CD8-positive, alpha-beta memory T cell (primary cell): Measurements from ENCODE around the gene LIMK2. TPM values are rescaled to one million over a fixed set of nuclear protein-coding genes. Genes with fewer than 3 reads are reported as not detected.
A peak's percentile ranks its signal among the peaks of the same experiment; 100 is the strongest.
"Not testable (repeated sequence)": the region's sequence is repeated elsewhere in the genome, so short reads cannot be mapped to it uniquely, and the experiment has no call there.

Source experiments
- CTCF ChIA-PET: fragments of 350-600 bp; sonication (Branson Sonifier 250); formaldehyde crosslinking; loops from one replicate; lab custom pipeline; 2021; ENCODE audit warnings: antibody characterized with exemption; lab: Charles Lee
- POLR2A ChIA-PET: fragments of 350-600 bp; sonication (Branson Sonifier 250); formaldehyde crosslinking; loops from one replicate; lab custom pipeline; 2021; ENCODE audit warnings: antibody characterized with exemption; lab: Charles Lee
- DNase-seq, 5 donors: peaks; one replicate each; pipeline versions ENCODE4 v3.0.0 to v3.0.0-alpha.2; 2020 to 2022; ENCODE audit warnings: mixed read lengths in 1 of 5
- H3K27ac ChIP-seq: one replicate; pipeline ENCODE4 v1.7.0; 2013; ENCODE audit warnings: low read depth, mild to moderate bottlenecking, low read length, moderate library complexity
- H3K27me3 ChIP-seq: 2 replicates; pipeline ENCODE4 v1.7.0; 2013; ENCODE audit warnings: low read length, mild to moderate bottlenecking; ENCODE audit not compliant: insufficient read depth, poor library complexity, severe bottlenecking
- H3K36me3 ChIP-seq: 2 replicates; pipeline ENCODE4 v1.7.0; 2013; ENCODE audit warnings: mild to moderate bottlenecking, low read length, moderate library complexity; ENCODE audit not compliant: insufficient read depth
- H3K4me1 ChIP-seq: 2 replicates; pipeline ENCODE4 v1.7.0; 2013; ENCODE audit warnings: mild to moderate bottlenecking, low read length, moderate library complexity; ENCODE audit not compliant: insufficient read depth
- H3K4me3 ChIP-seq: 2 replicates; pipeline ENCODE4 v1.7.0; 2013; ENCODE audit warnings: mild to moderate bottlenecking, low read length
- H3K9me3 ChIP-seq: 2 replicates; pipeline ENCODE4 v1.7.0; 2013; ENCODE audit warnings: mild to moderate bottlenecking, low read length
- H3K27ac Mint-ChIP-seq, 8 donors: one replicate each; pipeline ENCODE4 v1.8.0; 2020 to 2021; ENCODE audit warnings: mixed read lengths in 8 of 8, mild to moderate bottlenecking in 6 of 8, inconsistent platforms in 3 of 8, moderate library complexity in 3 of 8
- H3K27me3 Mint-ChIP-seq, 2 donors: one replicate each; pipeline ENCODE4 v1.8.0; 2020 to 2021; ENCODE audit warnings: mixed read lengths in 2 of 2, mild to moderate bottlenecking in 1 of 2, moderate library complexity in 1 of 2
- H3K36me3 Mint-ChIP-seq, 3 donors: one replicate each; pipeline ENCODE4 v1.8.0; 2020 to 2021; ENCODE audit warnings: mixed read lengths in 3 of 3, inconsistent platforms in 1 of 3, mild to moderate bottlenecking in 1 of 3
- H3K4me1 Mint-ChIP-seq, 3 donors: one replicate each; pipeline ENCODE4 v1.8.0; 2020 to 2021; ENCODE audit warnings: mixed read lengths in 3 of 3, inconsistent platforms in 1 of 3, mild to moderate bottlenecking in 1 of 3
- H3K4me3 Mint-ChIP-seq, 7 donors: one replicate each; pipeline ENCODE4 v1.8.0; 2020 to 2021; ENCODE audit warnings: mixed read lengths in 7 of 7, mild to moderate bottlenecking in 6 of 7, moderate library complexity in 4 of 7, inconsistent platforms in 2 of 7
- H3K9me3 Mint-ChIP-seq, 5 donors: one replicate each; pipeline ENCODE4 v1.8.0; 2020 to 2022; ENCODE audit warnings: mixed read lengths in 5 of 5, mild to moderate bottlenecking in 3 of 5, moderate library complexity in 2 of 5, inconsistent platforms in 1 of 5
- polyA plus RNA-seq: library from polyadenylated mRNA; unstranded; fragments of 300-500 nt; fragmentation: Illumina TruSeq; gene quantifications from one replicate; pipeline ENCODE4 v1.2.3, GENCODE V29; 2021
- total RNA-seq, 2 experiments: library from RNA; stranded (reverse); gene quantifications; one replicate each; pipeline ENCODE4 v1.2.3, GENCODE V29; 2021

Gene LIMK2
- total and polyA plus RNA-seq, 3 experiments from 2014 or later: 19.0 to 27.7 (median 25.1) TPM

DNA sequence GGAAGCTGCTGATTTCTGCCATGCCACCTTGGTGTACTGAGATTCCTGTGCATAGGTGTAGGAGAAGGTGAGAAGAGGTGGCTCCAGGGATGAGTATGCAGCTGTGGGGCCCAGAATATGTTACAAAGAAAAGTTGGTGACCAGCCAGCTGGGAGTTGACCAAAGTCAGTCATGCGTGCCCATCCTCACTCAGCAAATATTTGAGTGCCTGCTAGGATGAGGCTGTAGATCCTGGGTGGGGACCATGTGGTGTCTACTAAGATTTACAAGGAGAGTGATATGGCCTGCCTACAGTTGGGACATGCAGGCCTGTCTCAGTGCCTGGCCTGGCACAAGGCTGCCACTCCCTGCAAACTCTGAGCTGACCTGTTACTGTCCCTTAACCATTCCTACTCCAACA is 32.8 kb upstream of the LIMK2 start:
- Histone ChIP-seq H3K9me3 (no peaks in the 10 kb centered on the region), H3K27ac (no peak overlapping the region), H3K27me3 (no peaks in the 10 kb centered on the region), H3K36me3 (no peaks in the 10 kb centered on the region), H3K4me3 (no peak overlapping the region), H3K4me1 (no peaks in the 10 kb centered on the region)
- Mint-ChIP-seq H3K27me3 (no peaks in the 10 kb centered on the region), H3K9me3 (no peaks in the 10 kb centered on the region), H3K27ac (peak overlapping the region in 1 of 8 donors; percentile 36), H3K36me3 (peaks cover 5 to 52% (median 9%) of the 10 kb centered on the region in 3 donors), H3K4me1 (peaks cover 9 to 37% (median 37%) of the 10 kb centered on the region in 3 donors), H3K4me3 (no peak overlapping the region)
- ChIA-PET CTCF (no interaction called here), POLR2A (no interaction called here)
- no peak for DNase-seq

DNA sequence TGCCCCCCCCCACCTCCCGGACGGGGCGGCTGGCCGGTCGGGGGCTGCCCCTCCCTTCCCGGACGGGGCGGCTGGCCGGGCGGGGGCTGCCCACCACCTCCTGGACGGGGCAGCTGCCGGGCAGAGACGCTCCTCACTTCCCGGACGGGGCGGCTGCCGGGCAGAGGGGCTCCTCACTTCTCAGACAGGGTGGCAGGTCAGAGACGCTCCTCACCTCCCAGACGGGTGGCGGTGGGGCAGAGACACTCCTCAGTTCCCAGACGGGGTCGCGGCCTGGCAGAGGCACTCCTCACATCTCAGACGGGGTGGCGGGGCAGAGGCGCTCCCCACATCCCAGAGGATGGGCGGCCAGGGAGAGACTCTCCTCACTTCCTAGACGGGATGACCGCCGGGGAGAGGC is 28.1 kb upstream of the LIMK2 start:
- Mint-ChIP-seq H3K36me3 (peaks cover 9 to 49% (median 14%) of the 10 kb centered on the region in 3 donors), H3K27ac (no peak overlapping the region), H3K4me3 (no peak overlapping the region), H3K9me3 (no peaks in the 10 kb centered on the region), H3K4me1 (peaks cover 8 to 13% (median 11%) of the 10 kb centered on the region in 3 donors), H3K27me3 (peaks cover 0 to 2% of the 10 kb centered on the region in 2 donors)
- Histone ChIP-seq H3K27me3 (no peaks in the 10 kb centered on the region), H3K36me3 (peaks cover 7% of the 10 kb centered on the region), H3K4me3 (no peak overlapping the region), H3K27ac (no peak overlapping the region), H3K4me1 (no peaks in the 10 kb centered on the region), H3K9me3 (no peaks in the 10 kb centered on the region)
- DNase-seq: no peak
- ChIA-PET POLR2A (no interaction called here), CTCF (no interaction called here)

DNA sequence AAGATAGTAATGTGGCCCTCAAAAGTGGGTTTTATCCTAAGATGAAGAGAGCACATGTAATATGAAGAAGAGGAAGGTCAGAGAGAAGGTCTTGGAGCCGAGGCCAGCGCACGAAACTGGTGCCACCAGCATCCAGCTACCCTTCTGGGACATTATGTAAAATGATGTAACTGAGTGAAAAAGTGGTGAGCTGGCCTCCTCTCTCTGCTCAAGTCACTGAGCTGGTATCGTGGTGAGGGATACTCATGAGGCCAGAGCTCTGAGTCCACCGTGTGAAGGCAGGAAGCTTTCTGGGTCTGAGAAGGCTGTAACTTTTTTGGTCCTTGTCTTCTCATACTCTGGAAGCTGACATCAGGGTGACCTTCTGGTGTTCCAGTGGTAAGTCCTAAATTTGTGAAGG is 27.0 kb upstream of the LIMK2 start:
- H3K27me3 ChIP-seq: no peaks in the 10 kb centered on the region
- peaks cover 7% of the 10 kb centered on the region for H3K36me3 ChIP-seq
- peaks cover 0 to 6% (median 5%) of the 10 kb centered on the region in 3 donors for H3K4me1 Mint-ChIP-seq
- H3K4me3 Mint-ChIP-seq: no peak overlapping the region
- no peak overlapping the region for H3K27ac ChIP-seq
- H3K27ac Mint-ChIP-seq: peak overlapping the region in 1 of 8 donors; percentile 83
- peaks cover 9 to 46% (median 14%) of the 10 kb centered on the region in 3 donors for H3K36me3 Mint-ChIP-seq
- CTCF ChIA-PET: interaction anchor here (0.8 kb wide), 1 partner anchor 28 kb away, joined by 3 read pairs; no protein-coding TSS in a partner anchor
- H3K4me1 ChIP-seq: no peaks in the 10 kb centered on the region
- no peak overlapping the region for H3K4me3 ChIP-seq
- H3K9me3 ChIP-seq: no peaks in the 10 kb centered on the region
- peaks cover 0 to 2% of the 10 kb centered on the region in 2 donors for H3K27me3 Mint-ChIP-seq
- no peaks in the 10 kb centered on the region for H3K9me3 Mint-ChIP-seq
- POLR2A ChIA-PET: no interaction called here
- no peak for DNase-seq

DNA sequence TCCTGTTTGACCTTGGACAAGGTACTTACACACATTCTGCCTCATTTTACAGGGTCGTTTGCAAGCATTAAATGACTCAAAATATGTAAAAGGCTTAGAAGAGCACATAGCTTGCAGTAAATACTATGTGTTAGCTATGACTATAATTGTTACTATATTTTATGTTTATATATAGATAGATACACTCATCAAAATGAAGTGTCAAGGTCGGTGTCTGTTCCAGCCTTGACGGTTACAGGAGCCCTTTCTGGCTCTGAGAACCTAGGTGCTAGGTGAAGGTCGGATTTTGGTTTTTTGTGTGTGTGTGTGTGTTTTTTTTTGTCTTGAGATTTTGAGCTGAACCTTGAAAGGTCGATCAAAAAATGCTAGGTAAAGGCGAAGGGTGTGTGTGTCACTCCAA is 24.5 kb upstream of the LIMK2 start:
- ChIA-PET CTCF (interaction anchor here (1.3 to 1.5 kb wide), 2 partner anchors 25 to 45 kb away, joined by 5 read pairs; partner anchors contain the start of gene LIMK2), POLR2A (no interaction called here)
- Mint-ChIP-seq H3K4me1 (peaks cover 0 to 4% (median 3%) of the 10 kb centered on the region in 3 donors), H3K27me3 (peaks cover 0 to 2% of the 10 kb centered on the region in 2 donors), H3K9me3 (no peaks in the 10 kb centered on the region), H3K27ac (peak overlapping the region in 1 of 8 donors; percentile 40), H3K4me3 (no peak overlapping the region), H3K36me3 (peaks cover 4 to 54% (median 10%) of the 10 kb centered on the region in 3 donors)
- no peak overlapping the region for H3K4me3 ChIP-seq
- no peak overlapping the region for H3K27ac ChIP-seq
- no peaks in the 10 kb centered on the region for H3K27me3 ChIP-seq
- no peaks in the 10 kb centered on the region for H3K4me1 ChIP-seq
- H3K36me3 ChIP-seq: peaks cover 18% of the 10 kb centered on the region
- no peaks in the 10 kb centered on the region for H3K9me3 ChIP-seq
- DNase-seq: no peak

DNA sequence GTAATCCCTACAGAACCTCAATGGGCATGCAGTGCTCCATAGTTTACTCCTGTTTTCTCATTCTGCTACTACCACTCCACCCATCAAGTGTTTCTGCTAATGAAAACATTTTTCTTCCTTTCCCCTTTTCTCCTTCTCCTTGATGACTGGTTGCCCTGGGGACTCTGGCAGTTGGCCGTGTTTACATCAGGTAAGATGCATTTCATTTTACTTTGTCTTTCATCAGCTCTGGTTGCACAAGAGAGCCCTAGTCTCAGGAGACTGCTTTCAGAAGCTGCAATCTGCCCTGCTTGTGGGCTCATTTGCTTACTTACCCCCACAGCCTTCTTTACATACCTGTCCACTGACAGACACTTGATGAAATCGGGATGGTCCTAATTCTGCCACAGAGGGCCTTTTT is 19.6 kb upstream of the LIMK2 start:
- peaks cover 10 to 69% (median 23%) of the 10 kb centered on the region in 3 donors for H3K36me3 Mint-ChIP-seq
- no peaks in the 10 kb centered on the region for H3K27me3 ChIP-seq
- ChIA-PET CTCF (interaction anchor here (0.8 to 1.1 kb wide), 2 partner anchors 20 to 557 kb away, joined by 3 read pairs; partner anchors contain the start of gene SLC35E4), POLR2A (no interaction called here)
- peaks cover 31% of the 10 kb centered on the region for H3K36me3 ChIP-seq
- H3K4me3 ChIP-seq: no peak overlapping the region
- H3K9me3 ChIP-seq: no peaks in the 10 kb centered on the region
- H3K27me3 Mint-ChIP-seq: no peaks in the 10 kb centered on the region
- no peak for DNase-seq
- H3K27ac ChIP-seq: no peak overlapping the region
- no peak overlapping the region for H3K4me3 Mint-ChIP-seq
- peaks cover 0 to 3% (median 2%) of the 10 kb centered on the region in 3 donors for H3K4me1 Mint-ChIP-seq
- no peaks in the 10 kb centered on the region for H3K9me3 Mint-ChIP-seq
- peak overlapping the region in 3 of 8 donors; percentile 2 to 47 (median 37) for H3K27ac Mint-ChIP-seq
- H3K4me1 ChIP-seq: no peaks in the 10 kb centered on the region

DNA sequence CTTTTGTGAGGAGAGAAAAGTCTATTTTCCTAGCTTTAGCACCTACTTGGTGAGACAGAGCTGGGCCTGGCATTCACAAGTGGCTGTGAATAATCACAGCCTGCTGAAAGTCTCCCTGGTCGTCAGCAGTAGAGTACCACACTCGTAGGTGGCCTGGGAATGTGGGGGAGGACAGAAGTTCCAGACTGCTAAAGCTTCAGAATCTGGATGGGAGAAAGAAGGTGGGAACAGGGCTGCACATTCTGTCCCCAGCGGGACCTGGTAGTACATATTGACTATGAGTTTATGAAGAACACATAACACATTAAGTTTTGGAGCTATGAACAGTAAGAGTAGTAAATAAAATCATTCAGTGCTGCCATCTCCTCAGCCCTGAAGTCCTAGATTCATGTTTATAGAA is 19.0 kb upstream of the LIMK2 start:
- H3K36me3 Mint-ChIP-seq: peaks cover 6 to 70% (median 19%) of the 10 kb centered on the region in 3 donors
- H3K27me3 Mint-ChIP-seq: no peaks in the 10 kb centered on the region
- no peaks in the 10 kb centered on the region for H3K27me3 ChIP-seq
- H3K4me3 Mint-ChIP-seq: no peak overlapping the region
- peak overlapping the region in 4 of 8 donors; percentile 17 to 61 (median 30) for H3K27ac Mint-ChIP-seq
- no peaks in the 10 kb centered on the region for H3K9me3 Mint-ChIP-seq
- CTCF ChIA-PET: interaction anchor here (0.8 kb wide), 1 partner anchor 20 kb away, joined by 3 read pairs; no protein-coding TSS in a partner anchor
- no peak for DNase-seq
- H3K4me1 Mint-ChIP-seq: peaks cover 0 to 3% (median 0%) of the 10 kb centered on the region in 3 donors
- POLR2A ChIA-PET: no interaction called here
- no peaks in the 10 kb centered on the region for H3K9me3 ChIP-seq
- no peak overlapping the region for H3K4me3 ChIP-seq
- H3K36me3 ChIP-seq: peaks cover 31% of the 10 kb centered on the region
- no peak overlapping the region for H3K27ac ChIP-seq
- no peaks in the 10 kb centered on the region for H3K4me1 ChIP-seq

DNA sequence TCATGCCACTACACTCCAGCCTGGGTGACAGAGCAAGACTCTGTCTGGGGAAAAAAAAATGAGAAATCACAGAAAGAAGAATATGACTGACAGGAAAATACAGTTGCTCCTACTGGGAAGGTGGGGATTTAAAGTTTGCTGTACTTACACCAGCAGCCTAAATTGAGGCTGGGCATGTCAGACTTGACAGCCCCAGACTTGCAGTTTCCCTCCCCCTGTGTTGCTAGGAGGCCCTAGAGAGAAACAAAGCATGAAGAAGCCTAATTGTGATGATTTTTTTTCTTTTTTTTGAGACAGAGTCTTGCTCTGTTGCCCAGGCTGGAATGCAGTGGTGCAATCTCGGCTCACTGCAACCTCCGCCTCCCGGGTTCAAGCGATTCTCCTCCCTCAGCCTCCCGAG is 17.4 kb upstream of the LIMK2 start:
- H3K27ac Mint-ChIP-seq, H3K4me1 ChIP-seq, H3K9me3 Mint-ChIP-seq, H3K4me3 ChIP-seq, POLR2A ChIA-PET, CTCF ChIA-PET, DNase-seq, H3K4me1 Mint-ChIP-seq, H3K9me3 ChIP-seq, H3K4me3 Mint-ChIP-seq, H3K27ac ChIP-seq, H3K27me3 Mint-ChIP-seq, H3K27me3 ChIP-seq: not testable (repeated sequence)
- H3K36me3 ChIP-seq: peaks cover 39% of the 10 kb centered on the region
- H3K36me3 Mint-ChIP-seq: peaks cover 6 to 72% (median 25%) of the 10 kb centered on the region in 3 donors

DNA sequence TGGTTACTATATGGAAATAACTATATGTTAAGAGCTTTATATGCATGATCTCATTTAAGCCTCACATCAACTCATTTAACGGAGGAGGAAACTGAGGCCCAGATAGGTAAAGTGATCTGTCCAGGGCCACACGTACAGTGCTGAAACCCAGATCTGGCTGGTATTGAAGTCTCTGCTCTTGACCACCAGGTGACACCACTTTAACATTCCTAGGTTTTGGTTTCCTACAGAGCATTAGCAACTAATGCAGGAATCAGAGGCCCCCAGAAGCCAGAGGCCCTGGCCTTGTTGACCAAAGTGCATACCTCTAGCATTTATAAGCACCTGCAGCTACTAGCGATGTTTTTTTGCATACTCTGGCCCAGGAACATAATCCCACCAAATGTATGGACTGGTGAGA is 12.9 kb upstream of the LIMK2 start:
- H3K36me3 ChIP-seq: peaks cover 24% of the 10 kb centered on the region
- ChIA-PET POLR2A (no interaction called here), CTCF (interaction anchor here (5.8 kb wide), 1 partner anchor 13 kb away, joined by 19 read pairs; the partner anchor contains the start of gene LIMK2)
- no peak overlapping the region for H3K27ac ChIP-seq
- peak overlapping the region in 2 of 8 donors; percentile 26 to 29 for H3K27ac Mint-ChIP-seq
- no peaks in the 10 kb centered on the region for H3K4me1 ChIP-seq
- no peaks in the 10 kb centered on the region for H3K27me3 ChIP-seq
- H3K36me3 Mint-ChIP-seq: peaks cover 11 to 72% (median 26%) of the 10 kb centered on the region in 3 donors
- no peaks in the 10 kb centered on the region for H3K9me3 ChIP-seq
- no peak overlapping the region for H3K4me3 ChIP-seq
- DNase-seq: no peak
- H3K4me1 Mint-ChIP-seq: no peaks in the 10 kb centered on the region
- H3K9me3 Mint-ChIP-seq: no peaks in the 10 kb centered on the region
- H3K4me3 Mint-ChIP-seq: no peak overlapping the region
- H3K27me3 Mint-ChIP-seq: no peaks in the 10 kb centered on the region
